ENCODE data around the gene KIF26B.

The KIF26B gene

DNA sequence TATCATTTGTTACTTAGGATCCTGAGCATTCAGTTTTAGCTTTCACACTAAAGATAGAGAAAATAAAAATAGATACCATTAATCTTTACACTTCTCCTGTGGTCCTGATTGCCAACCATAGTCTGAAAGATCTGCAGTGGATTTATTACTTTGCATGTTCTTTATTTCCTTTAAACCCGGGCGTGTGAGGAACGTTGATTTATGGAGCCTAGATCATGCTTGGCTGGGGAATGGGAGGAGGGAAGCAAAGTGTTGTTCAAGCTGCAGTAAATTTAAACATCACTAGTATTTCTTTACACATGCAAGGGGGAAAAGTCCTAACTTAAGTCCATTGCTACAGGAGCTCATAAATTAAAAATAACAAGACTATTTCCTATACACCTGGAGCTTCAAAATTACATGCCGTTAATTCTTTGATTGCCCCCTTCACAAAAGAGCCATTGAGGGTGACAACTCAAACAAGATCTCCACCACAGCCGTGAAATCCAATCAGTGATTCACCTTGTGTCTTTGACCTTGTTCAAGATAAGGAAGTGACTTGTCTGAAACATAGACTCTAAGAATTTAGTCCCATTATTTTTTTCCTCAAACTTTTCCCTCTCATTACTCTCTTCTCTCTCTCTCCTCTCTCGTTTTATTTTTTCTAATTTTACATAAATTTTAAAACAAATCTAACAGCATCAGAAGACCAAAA is 282.7 kb downstream of the KIF26B start:
- no peak for DNase-seq

DNA sequence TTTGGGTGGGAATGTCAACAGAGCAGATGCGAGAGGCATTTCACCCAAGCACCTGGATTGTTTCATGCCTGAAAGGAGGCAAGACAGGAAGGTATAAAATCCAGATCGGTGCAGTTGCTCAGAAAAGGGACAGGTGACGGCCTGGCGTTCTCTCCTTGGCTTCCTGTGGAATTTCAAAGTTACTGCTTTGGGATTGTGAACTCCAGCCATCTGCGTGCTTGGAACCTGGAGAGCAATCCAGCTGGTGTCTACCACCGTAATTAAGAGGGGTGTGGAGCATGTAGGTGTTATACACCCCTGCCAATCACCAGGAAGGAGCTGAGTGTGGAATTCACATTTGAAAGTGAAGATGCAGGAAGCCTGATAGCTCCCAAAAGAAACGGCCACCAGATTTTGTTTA is 286.1 kb downstream of the KIF26B start:
- DNase-seq: no peak

DNA sequence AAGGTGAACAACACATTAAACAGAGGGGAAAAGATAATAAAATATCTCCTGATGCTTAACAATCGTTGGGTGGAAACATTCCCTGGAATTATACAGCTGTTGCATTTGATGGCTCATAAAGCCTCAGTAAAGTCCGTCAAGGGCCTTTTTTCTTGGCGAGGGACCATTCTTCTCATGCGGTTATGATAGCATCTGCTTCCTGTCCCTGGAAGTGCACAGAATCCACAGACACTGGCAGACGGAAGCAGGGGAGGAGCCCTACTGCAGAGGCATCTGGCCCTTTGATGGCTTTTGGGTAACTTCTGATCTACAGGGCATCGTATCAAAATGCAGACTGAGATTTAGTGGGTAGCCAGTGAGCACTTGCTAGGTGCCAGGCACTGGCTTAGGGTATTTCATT is 286.9 kb downstream of the KIF26B start:
- no peak for DNase-seq

DNA sequence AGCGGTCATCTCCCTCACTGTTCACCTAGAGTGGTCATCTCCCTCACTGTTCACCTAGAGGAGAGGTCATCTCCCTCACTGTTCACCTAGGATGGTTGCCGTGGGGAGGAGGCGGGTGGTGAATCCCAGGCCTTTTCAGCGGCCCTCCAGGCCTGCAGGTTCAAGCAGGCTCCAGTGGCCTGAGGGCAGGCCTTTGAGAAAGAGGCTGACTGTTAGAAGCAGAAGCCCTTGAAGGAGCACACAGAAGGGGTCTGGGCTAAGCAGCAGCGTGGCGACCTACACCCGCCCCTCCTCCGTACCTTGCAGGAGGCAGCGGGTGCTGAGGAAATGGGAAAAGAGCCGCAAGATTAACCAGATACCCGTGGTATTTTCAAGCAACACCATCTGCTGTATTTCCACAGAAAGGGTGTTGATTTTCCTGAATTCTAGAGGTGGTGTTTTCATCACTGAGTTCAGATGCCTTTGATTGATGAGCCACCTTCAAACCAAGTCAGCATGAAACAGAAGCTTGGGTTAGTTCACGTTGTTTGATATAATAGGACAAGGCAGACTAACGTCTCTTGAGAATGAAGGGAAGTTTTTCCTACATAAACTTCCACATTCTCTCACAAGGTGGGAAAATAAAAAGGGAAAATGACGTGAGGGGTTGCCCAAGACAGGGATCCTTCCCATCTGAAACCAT is 289.5 kb downstream of the KIF26B start:
- DNase-seq: no peak

DNA sequence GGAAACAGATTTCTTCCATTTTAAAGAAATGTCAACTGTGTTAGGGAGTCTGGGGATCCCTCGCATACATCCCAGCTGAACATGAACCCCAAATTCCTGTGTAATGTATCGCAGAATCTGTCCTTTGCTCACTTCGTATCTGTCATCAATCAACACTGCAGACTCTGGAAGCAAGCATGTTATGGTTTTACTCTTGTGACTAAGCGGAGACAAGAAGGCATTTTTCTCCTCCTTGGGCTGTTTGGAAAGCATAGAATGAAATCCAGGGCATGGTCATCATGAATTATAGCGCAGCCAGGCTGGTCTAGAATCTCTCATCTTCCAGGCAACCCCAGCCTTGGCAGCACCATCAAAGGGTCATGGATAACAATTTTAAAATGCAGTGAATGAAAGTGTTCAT is 290.2 kb downstream of the KIF26B start:
- no peak for DNase-seq

DNA sequence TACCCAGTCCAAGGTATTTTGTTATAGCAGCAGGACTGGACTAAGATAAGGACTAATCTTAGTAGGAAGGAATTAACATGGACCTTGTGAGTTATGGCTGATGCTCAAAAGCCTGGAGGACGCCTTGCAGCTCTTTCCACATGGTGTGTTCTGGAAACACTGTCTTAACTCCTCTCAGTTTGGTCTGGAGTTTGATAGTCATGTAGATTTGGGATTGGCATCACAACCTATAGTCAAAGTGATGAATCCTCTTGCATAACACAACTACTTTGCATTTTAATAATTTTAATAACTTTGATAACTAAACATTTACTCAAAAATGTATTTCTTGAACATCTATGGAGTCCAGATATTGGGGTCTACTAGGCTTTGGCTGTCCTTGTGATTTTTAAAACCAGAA is 293.7 kb downstream of the KIF26B start:
- no peak for DNase-seq

DNA sequence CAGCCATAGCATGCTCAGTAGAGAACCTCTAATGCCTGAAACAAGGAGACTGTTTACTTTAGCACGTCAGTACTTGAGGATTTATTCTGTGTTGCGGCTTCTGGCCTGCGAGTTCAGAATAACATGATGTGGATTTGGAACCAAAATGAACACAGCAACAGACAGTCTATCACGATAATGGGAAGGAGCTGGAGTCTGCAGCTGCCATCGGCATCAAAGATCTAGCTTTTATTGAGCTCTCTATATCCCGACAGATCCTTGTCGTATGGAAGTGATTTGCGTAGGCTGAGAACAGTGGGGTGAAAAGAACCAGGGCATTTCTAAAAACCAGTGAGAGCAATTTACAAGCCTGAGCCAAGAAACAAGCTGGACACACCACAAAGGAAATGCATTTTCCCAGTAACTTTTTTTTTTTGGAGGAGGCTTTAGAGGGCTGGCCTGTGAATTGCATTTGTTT is 294.2 kb downstream of the KIF26B start:
- DNase-seq: no peak

DNA sequence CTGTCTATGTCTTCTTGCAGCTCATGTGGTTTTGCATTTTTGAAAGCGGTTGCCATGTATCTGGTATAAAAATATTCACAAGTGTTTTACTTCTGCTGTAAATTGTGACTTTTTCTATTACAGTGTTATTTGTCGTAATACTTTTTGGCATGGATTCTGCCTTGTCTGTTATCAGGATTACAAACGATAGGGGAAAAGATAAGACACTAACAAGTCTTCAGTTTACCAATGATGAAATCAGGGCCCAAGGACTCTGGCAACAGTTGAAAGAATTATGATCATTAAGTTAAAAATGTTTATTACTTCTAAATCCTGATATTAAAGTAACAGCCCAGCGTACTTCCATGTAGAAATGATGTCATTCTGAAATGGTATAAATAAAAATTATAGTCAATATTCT is 298.8 kb downstream of the KIF26B start:
- no peak for DNase-seq

DNA sequence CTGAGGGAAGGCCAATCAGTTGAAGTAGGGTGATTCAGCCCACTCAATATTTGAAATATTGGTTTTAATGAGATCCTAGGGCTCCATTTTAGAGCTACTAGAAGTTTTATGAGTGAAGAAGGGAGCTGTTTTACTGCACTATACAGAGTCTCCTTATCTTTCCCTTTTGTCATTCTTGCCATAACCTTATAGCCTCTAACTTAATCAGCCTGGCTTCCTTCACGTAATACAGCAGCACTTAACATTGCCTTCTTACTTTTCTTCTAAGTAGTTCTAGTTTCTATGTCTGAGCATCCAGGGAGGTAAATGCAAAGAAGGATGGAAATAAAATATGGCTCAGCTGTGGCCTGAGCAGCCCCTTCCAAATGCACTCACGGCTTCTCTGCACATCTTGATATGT is 299.3 kb downstream of the KIF26B start:
- no peak for DNase-seq

DNA sequence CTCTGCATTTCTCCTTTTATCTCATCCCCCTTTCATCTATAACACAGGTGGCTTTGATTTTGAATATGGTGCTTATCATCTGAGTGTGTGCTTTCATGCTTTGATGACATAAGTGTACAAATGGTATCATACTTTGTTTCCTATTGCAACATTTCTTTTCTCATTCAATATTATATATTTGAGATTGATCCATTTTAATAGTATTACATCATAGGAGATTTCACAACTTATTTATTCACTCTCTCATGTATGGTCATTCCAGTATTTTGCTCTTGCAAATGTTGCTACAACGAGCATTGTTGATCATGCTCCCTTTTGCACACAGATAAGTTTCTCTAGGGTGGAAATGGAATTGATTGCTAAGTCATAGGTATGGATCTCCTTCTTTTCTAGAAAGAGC is 302.8 kb downstream of the KIF26B start:
- no peak for DNase-seq

DNA sequence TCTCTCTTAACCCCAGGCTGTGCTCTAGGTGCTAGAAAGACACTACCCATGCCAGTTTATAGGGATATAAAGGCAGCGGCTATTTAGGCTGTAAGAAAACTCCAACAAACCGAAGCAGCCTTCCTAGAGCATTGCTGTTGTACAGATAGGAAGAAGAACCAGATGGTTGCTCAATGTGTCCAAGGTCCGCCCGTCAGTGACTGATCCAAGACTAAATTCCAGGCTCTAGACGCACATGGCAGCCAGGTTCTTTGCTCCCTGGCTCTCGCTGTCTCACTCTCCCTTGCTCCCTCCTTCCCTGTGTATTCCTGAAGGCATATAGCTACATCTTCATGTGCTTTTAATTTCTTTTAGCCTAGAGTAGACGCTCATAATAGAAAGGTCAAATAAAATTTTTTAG is 303.4 kb downstream of the KIF26B start:
- DNase-seq: no peak

DNA sequence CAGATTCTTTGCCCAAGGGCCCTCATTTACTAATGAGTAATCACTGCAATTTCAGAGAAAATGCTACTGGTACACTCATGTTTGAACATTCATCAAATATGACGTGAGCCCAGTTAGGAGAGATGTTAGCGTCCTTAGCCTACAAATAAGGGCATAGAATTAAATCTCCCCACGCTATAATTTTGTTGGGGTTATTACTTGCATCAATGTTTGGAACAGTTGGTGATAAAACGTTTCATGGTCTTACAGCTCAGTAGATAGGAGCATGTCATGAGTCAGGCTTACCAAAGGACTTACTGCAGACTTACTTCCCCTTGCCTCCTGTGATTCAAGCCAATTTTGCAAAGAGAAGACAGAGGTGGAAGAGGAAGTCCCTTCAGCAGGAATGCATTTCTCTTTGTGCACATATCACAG is 304.0 kb downstream of the KIF26B start:
- DNase-seq: no peak

DNA sequence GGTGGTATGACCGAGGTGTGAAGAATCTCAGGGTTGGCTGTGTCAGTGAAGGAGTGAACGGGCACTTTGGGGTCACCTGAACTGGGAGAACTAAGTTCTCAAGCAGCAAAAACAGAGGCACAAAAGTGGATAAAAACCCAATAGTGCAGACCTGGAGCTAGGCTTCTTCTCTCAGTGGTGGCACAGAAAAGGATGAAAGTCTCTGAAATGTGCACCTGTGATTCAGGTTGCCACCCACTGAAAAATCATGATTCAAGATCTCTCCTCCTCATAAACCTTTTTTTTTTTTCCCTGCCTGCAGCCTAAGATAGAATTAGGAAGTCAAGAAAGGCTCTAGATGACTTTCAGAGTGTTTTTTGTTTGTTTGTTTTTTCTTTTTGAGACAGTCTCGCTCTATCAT is 304.8 kb downstream of the KIF26B start:
- DNase-seq: no peak

DNA sequence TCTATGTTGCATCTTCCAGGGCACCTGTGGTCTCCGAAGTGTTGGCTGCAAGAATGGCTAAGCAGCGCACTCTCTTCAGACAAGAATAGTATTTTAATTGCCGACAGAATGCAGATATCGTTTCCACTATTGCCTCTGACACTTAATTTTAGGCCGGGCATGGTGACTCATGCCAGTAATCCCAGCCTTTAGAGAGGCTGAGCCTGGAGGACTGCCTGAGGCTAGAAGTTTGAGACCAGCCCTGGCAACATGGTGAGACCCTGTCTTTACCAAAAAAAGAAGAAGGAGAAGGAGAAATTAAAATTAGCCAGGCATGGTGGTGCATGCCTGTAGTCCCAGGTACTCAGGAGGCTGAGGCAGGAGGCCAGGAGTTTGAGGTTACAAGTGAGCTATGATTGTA is 306.9 kb downstream of the KIF26B start:
- no peak for DNase-seq

DNA sequence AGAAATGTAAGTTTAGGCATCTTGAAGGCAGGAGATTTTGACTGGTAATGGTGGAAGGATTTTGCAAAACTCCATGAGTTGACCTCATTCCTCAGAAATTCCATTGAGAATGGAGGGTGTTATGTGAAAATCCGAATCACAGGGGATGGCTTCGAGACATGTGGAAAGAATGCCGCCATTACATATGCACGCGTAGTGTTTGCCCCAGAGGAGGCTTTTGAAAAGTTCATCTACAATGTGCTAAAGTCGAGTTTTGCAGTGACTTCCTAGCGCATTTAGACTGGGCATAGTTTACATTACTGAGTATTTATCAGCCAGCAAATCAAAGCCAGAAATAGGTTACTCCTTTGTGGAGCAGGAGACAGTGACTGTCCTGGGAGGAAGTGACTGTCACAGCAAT is 307.4 kb downstream of the KIF26B start:
- DNase-seq: no peak

DNA sequence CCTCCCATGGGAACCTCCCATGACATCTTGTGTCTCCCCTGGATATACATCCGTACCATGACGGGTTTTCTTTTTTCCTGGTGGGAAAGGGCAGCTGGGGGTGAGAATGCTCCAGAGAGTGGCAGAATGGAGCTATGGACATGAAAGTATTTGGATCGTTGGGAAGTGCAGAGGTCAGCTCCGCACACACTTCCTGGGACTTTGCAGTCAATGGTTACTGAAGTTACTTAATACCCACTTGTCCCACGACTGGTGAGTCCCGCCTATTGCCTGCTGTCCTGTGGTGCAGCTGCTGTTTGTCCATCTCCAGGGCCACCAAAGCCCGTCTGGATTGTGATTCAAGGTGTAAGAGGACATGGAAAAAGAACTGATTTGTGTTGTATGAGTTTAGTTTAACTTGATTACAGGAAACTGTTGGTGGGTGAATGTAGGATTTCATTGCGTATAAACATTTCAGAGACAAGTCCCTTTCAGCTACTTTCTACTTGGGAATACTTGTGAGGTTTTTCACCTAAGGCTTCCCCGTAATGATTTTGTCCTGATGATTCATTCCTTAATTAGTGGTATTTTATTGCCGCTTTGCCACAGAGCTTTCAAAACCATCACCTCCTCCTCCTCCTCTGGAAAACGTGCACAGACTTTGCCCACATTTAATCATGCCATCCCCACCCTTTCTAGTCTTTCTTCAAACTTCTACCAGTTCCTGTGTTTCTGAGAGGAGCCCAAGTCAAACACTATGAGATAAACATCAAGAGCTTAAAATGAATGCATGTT is 308.8 kb downstream of the KIF26B start:
- no peak for DNase-seq

DNA sequence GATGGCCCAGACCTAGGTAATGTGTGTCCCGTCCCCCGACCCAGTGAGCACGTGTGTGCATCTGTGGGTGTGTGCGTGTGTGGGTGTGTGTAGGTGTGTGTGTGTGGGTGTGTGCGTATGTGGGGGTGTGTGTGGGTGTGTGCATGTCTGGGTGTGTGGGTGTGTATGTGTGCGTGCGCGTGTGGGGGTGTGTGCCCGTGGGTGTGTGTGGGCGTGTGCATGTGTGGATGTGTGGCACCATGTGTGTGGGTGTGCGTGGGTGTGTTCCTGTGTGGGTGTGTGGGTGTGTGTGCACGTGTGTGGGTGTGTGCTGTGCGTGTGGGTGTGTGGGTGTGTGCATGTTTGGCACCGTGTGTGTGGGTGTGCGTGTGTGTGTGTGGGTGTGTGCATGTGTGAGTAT is 309.5 kb downstream of the KIF26B start:
- no peak for DNase-seq

DNA sequence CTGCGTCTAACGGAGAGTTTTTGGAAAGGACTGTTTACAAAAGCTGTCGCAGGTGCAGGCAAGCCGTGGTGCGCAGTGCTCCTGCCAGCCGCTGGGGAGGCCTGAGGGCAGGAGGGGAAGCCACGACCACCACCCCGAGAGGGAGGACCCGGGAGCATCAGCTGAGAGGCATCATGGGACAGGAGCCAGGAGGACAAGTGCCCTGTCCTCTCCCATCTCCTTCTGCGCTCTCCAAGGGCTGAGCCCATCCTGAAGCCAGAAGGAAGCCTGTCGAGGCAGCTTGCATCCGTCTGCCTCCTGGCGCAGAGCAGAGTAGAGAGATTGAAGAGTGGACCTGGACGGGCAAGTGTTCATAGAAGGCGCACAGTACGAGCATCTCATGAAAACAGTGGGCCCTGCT is 310.9 kb downstream of the KIF26B start:
- DNase-seq: no peak

DNA sequence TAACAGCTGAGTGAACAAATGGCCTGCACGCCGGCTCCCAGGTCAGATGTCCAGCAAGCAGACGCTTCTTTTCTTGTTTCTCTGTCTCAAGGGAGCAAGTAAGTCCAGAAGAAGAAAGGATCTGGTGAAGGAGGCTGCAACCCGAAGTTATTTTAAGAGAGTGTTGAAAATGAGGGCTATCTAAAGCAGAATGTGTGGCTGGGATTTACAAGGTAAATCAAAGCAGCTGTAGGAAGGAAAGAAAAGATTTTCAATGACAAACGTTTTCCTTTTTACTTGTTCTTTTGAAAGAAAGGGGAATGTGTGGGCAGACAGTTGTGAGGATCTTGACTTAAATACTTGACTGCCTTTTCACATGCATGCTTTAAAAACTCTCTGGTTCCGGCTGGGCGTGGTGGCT is 311.5 kb downstream of the KIF26B start:
- DNase-seq: no peak

DNA sequence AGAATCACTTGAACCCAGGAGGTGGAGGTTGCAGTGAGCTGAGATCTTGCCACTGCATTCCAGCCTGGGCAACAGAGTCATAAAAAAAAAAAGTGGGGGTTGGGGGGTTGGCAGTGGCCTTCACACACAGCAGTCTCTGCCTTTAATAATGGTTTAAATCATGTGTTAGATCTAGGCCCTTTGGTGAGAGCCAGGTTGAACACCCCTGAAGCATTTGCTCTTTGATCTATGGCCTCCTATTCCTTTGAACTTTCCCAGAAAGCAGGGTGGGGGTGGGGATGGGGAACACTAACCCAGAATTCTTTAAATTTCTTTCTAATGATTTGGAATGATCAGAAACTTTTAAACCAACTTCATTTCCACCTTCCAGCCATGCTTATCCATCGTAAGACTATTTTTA is 313.0 kb downstream of the KIF26B start:
- no peak for DNase-seq

DNA sequence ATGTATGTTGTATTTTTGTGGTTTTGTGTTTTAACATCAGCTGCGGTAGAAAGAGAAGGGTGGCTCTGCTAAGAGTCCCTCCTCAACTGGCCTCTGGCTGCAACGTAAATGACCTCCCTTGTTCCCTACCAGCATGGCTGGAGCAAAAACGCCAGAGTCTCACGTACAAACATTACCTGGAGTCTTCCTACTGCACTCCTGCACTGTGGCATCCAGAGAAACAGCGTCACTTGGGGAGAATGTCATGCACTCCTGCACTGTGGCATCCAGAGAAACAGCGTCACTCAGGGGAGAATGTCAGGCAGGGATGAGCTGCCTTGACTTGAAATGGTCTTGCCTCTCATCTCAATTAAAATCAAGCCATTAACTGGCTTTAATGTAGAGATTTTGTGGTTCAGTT is 314.2 kb downstream of the KIF26B start:
- DNase-seq: no peak

DNA sequence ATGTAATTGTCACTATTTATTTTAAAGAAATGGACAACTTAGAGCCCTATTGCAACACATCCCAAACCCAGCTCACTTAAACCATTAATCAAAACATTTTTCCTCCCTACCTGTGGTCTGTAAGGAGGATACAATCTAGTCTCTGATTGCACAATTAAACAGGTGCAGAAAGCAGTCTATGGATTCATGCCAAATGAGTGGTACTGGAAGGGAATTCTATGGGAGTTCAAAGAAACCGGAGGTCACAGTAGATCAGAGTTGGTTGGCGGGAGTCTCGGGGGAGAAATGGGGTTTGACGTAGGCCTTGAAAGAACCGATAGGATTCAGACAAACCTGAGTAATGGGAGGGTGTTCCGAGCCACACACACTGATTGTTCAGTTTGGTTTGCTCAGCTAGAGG is 314.9 kb downstream of the KIF26B start:
- no peak for DNase-seq

DNA sequence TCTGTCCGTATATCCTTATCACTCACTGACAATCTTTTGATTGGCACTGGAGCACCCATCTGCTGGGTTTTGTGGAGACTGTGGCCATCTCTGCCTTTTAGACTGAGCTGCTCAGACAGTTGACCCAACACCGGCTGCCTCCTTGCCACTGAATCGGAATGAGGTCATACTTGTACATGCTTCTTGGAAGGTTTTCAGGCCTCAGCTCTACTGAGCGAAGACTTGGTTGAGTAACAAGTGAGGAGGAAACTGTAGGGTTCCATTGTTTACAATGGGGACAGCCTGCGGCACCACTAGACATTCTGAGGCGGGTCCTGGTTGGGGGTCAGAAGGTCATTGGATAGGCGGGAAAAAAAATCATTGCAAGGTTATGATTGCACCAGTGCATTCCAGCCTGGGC is 320.3 kb downstream of the KIF26B start:
- DNase-seq: no peak

DNA sequence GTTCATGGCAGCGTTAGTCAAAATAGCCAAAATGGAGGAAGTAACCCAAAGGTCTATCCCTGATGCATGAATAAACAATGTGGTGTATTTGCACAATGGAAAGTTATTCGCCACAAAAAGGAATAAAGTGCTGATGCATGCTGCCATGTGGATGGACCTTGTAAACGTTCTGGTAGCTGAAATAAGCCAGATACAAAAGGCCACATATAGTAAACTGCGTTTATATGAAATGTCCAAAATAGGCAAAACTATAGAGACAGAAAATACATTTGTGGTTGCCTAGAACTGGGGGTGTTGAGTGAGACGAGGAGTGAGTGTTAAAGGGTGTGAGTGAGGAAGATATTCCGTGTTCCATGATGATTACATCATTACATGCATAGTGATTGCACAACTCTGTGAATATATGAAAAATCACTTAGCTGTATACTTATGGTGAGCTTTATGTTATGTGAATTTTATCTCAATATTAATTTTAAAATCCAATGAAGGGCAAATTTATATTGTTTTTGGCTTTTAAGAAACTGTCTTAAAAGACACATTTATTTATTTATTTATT is 321.3 kb downstream of the KIF26B start:
- DNase-seq: no peak

All from activated effector memory CD4-positive, alpha-beta T cell treated with Interleukin-2 at 50 U/mL for 16 hours (primary cell).